SK-N-SH (cell line): Measurements from ENCODE around the gene OGFOD3.

Experiments
- EP300 ChIP-seq, 2 experiments: IDR thresholded peaks; 2 replicates each; pipeline versions ENCODE4 v1.4.0 to v1.6.1; 2012; ENCODE audit warnings: borderline replicate concordance in 1 of 2, low read depth in 1 of 2, low read length in 1 of 2
- GABPA ChIP-seq: IDR thresholded peaks from 2 replicates; pipeline ENCODE4 v1.4.0; 2012; ENCODE audit warnings: low read depth, mild to moderate bottlenecking
- NRF1 ChIP-seq: IDR thresholded peaks from 2 replicates; pipeline ENCODE4 v1.6.1; 2012; ENCODE audit warnings: low read depth, mild to moderate bottlenecking, low read length
- POLR2AphosphoS5 ChIP-seq: IDR thresholded peaks from 2 replicates; pipeline ENCODE4 v1.6.1; 2012; ENCODE audit warnings: low read depth, low read length
- RFX5 ChIP-seq: IDR thresholded peaks from 2 replicates; pipeline ENCODE4 v1.6.1; 2012; ENCODE audit warnings: mild to moderate bottlenecking, improper control_type of control experiment, low read length
- TCF12 ChIP-seq: IDR thresholded peaks from 2 replicates; pipeline ENCODE4 v1.4.0; 2012
- YY1 ChIP-seq: IDR thresholded peaks from 2 replicates; pipeline ENCODE4 v1.4.0; 2012; ENCODE audit warnings: low read depth, mild to moderate bottlenecking
- TF ChIP-seq, protein P1 (sequence below): fragments of 200-600 bp; sonication (generic); IDR thresholded peaks from 2 replicates; pipeline ENCODE4 v1.6.1; 2017; ENCODE audit warnings: antibody characterized with exemption, mild to moderate bottlenecking, moderate library complexity

GRCh38 chr17:82439194-82439828 is 20.9 kb upstream of the OGFOD3 start:
- no peak for TF ChIP-seq EP300 (IDR thresholded peaks at IDR 0.05; ENCODE audit: borderline replicate concordance in 1 of 2, low read depth in 1 of 2, low read length in 1 of 2)
- TF ChIP-seq, protein P1, sequence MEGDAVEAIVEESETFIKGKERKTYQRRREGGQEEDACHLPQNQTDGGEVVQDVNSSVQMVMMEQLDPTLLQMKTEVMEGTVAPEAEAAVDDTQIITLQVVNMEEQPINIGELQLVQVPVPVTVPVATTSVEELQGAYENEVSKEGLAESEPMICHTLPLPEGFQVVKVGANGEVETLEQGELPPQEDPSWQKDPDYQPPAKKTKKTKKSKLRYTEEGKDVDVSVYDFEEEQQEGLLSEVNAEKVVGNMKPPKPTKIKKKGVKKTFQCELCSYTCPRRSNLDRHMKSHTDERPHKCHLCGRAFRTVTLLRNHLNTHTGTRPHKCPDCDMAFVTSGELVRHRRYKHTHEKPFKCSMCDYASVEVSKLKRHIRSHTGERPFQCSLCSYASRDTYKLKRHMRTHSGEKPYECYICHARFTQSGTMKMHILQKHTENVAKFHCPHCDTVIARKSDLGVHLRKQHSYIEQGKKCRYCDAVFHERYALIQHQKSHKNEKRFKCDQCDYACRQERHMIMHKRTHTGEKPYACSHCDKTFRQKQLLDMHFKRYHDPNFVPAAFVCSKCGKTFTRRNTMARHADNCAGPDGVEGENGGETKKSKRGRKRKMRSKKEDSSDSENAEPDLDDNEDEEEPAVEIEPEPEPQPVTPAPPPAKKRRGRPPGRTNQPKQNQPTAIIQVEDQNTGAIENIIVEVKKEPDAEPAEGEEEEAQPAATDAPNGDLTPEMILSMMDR: no peak
- TF ChIP-seq POLR2AphosphoS5: no peak; the same call in 1 of the 2 replicates
- no peak for TF ChIP-seq GABPA
- no peak for TF ChIP-seq NRF1
- TF ChIP-seq TCF12: no peak
- no peak for TF ChIP-seq YY1
- TF ChIP-seq RFX5: no peak
